Mucosa of rectum (tissue), 2 donors: ENCODE measurements around the gene ZRANB2.

ENCODE experiments used
- H3K27ac ChIP-seq, 2 donors: one replicate each; pipeline ENCODE4 v1.7.0; 2013; ENCODE audit warnings: inconsistent platforms in 2 of 2, low read depth in 2 of 2, low read length in 2 of 2
- H3K27me3 ChIP-seq, 2 donors: one replicate each; pipeline ENCODE4 v1.7.0; 2013; ENCODE audit warnings: low read length in 2 of 2; ENCODE audit not compliant: control insufficient read depth in 2 of 2, insufficient read depth in 2 of 2
- H3K36me3 ChIP-seq, 2 donors: one replicate each; pipeline ENCODE4 v1.7.0; 2013; ENCODE audit warnings: low read length in 2 of 2; ENCODE audit not compliant: control insufficient read depth in 2 of 2, insufficient read depth in 2 of 2
- H3K4me1 ChIP-seq, 2 donors: one replicate each; pipeline ENCODE4 v1.7.0; 2013; ENCODE audit warnings: low read length in 2 of 2, mild to moderate bottlenecking in 1 of 2; ENCODE audit not compliant: control insufficient read depth in 2 of 2, insufficient read depth in 2 of 2
- H3K4me3 ChIP-seq, 2 donors: one replicate each; pipeline ENCODE4 v1.7.0; 2013; ENCODE audit warnings: low read length in 2 of 2
- H3K9ac ChIP-seq, 2 donors: one replicate each; pipeline ENCODE4 v1.7.0; 2013; ENCODE audit warnings: low read length in 2 of 2, low read depth in 1 of 2, mild to moderate bottlenecking in 1 of 2
- H3K9me3 ChIP-seq, 2 donors: one replicate each; pipeline ENCODE4 v1.7.0; 2013; ENCODE audit warnings: low read length in 2 of 2; ENCODE audit not compliant: control insufficient read depth in 2 of 2
- donor health status: healthy.
- donor health status: Normal muscosa, but diverticular disease.

The ZRANB2 gene, protein sequence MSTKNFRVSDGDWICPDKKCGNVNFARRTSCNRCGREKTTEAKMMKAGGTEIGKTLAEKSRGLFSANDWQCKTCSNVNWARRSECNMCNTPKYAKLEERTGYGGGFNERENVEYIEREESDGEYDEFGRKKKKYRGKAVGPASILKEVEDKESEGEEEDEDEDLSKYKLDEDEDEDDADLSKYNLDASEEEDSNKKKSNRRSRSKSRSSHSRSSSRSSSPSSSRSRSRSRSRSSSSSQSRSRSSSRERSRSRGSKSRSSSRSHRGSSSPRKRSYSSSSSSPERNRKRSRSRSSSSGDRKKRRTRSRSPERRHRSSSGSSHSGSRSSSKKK

DNA sequence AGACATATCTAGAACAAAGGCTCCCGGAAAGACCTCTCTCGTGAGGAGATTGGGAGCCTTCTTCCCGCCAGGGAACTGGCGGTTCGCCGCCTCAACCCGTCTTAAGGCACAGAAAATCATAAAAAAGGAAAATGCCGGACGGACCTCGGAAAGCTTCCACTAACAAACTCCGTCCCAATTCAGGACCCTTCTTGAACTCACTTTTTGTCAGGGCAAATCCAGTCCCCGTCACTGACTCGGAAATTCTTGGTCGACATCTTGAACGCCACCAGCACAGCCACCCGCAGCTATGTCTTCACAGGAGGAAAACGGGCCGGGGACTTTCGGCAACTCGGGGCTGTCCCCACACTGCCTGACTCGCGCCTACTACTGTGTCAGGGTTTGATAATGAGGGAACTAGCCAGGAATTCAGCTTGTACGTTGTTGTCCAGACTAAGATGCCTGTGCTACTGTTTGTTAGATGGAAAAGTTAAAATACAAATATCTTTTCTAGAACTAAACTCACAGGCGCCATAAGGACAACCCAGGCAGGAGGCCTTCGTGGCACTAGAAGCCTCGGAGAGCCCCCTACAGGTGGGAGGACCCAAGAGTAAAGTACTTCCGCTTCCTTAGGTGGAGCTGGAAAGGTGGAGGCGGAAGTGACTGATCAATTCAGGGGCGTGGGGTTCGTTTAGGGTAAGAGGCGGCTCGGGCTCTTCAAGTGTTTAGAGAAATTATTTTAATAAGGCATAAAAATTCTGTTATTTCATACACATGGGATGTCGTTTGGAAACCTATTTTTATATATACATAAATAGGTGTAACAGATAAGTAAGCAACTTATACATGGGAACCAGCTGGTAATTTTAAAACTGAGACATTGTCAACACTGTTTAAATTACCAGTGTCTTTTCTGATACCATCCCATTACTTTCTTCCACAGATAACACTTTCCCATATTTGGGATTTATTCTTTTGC lies at the start of gene ZRANB2:
Gene ZRANB2, minus strand, starts transcription at position 297 of the 958 bp plus-strand sequence. Its CDS starts 40 bp downstream, at position 257.
- H3K27me3 ChIP-seq = no peaks in the 10 kb centered on the region
- no peaks in the 10 kb centered on the region for H3K9me3 ChIP-seq
- peak within 1 kb of the TSS; percentile 91 to 97 for H3K9ac ChIP-seq
- H3K27ac ChIP-seq = peak within 1 kb of the TSS; percentile 90 to 93
- H3K4me1 ChIP-seq = peaks cover 8% of the 10 kb centered on the region in 2 donors
- H3K4me3 ChIP-seq = peak within 1 kb of the TSS; percentile 92 to 100
- peaks cover 14% of the 10 kb centered on the region in 2 donors for H3K36me3 ChIP-seq

DNA sequence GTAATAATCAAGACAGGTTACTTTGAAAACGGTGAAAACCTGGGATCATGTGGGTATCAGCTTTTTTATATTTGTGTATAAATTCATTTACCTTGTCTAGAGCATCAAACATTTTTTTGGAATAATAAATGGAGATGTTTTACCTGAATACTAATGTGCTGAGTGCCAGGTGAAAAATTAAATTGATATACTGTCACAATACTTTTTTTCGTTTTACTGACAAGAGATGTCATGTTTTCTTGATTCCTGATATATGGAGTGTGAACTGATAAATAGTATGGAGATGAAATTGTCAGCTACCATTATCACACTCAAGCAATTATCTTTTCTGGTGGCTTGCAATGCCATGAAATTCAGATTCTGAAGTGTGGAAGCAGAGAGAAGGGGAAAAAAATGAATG lies 47.2 kb upstream of the ZRANB2 start:
- Histone ChIP-seq H3K4me3 (no peak overlapping the region), H3K9ac (no peak overlapping the region), H3K4me1 (no peaks in the 10 kb centered on the region), H3K27ac (no peak overlapping the region), H3K27me3 (no peaks in the 10 kb centered on the region), H3K9me3 (peaks cover 2 to 11% of the 10 kb centered on the region in 2 donors), H3K36me3 (no peaks in the 10 kb centered on the region)

DNA sequence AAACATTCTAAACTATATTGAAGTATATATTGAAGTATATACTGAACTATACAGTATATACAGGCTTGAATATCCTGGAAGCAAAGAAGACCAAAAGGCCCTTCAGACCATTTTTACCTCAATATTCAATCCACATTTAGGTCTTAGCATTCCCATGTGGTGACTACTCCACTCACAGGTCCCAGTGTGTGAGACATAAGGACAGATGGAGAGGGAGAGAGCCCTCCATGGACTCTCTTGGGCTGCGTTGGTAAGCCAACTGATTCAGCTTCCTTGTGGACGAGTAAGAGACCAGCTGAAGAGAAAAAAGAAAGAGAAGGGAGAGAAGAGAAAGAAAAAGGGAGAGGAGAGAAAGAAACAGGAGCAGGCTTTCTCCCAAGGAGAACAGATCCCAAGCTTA lies 37.3 kb upstream of the ZRANB2 start:
- Histone ChIP-seq H3K4me3 (no peak overlapping the region), H3K36me3 (no peaks in the 10 kb centered on the region)

DNA sequence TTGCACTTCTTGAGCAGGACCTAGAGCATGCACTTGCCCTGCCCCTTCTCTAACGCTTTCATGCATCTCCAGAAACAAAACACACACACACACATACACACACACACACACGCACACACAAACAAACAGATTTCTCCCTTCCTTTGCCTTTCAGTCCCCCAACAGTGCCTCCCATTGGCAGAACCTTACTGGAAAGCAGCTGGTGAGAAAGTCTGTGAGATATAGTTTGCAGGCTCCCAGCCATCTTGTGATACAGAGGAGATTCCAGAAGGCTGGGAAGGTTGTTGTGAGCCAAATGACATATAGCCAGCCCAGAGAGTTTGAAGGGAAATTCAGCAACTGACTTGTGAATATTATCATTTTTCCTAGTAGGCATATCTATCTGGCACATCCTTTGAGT lies 35.9 kb upstream of the ZRANB2 start:
- Histone ChIP-seq H3K27ac (no peak overlapping the region), H3K4me3 (no peak overlapping the region), H3K36me3 (no peaks in the 10 kb centered on the region), H3K4me1 (no peaks in the 10 kb centered on the region), H3K9ac (no peak overlapping the region), H3K27me3 (no peaks in the 10 kb centered on the region), H3K9me3 (no peaks in the 10 kb centered on the region)

More for the DNA sequence above, 37.3 kb upstream of the ZRANB2 start:
- Histone ChIP-seq H3K9me3 (no peaks in the 10 kb centered on the region), H3K27ac (no peak overlapping the region), H3K4me1 (no peaks in the 10 kb centered on the region), H3K27me3 (no peaks in the 10 kb centered on the region), H3K9ac (no peak overlapping the region)

DNA sequence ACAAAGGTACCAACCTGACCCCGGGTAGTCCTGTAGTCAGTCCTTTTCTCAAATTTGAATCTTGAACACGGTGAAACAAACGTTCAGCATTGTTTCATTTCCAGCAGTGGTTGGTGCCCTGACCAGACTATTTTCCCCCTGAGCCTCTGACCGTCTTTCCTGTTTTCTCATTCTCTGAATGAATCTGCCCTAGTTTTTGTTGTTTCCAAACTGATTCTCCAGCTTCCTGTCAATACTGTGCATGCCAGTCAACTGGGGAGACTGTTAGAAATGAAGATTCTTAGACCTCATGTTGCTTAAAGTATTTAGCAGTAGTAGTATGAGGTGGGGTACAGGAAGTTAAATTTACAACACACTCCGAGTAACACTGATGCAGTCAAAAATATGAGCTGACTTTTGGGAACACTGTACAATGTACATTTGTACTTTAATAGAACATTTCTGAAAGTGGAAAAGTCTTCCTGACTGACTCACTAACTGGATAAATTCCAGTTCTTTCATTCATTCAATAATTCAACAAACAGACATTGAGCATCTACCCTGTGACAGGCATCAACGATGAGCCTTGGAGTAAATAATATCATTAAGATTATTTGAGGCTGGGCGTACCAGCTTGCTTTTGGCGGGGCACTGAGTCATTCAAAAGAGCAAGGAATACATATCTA lies 26.0 kb upstream of the ZRANB2 start:
- H3K9ac ChIP-seq = no peak overlapping the region
- no peak overlapping the region for H3K27ac ChIP-seq
- H3K4me3 ChIP-seq = no peak overlapping the region
- no peaks in the 10 kb centered on the region for H3K27me3 ChIP-seq
- no peaks in the 10 kb centered on the region for H3K4me1 ChIP-seq
- no peaks in the 10 kb centered on the region for H3K9me3 ChIP-seq
- H3K36me3 ChIP-seq = no peaks in the 10 kb centered on the region

DNA sequence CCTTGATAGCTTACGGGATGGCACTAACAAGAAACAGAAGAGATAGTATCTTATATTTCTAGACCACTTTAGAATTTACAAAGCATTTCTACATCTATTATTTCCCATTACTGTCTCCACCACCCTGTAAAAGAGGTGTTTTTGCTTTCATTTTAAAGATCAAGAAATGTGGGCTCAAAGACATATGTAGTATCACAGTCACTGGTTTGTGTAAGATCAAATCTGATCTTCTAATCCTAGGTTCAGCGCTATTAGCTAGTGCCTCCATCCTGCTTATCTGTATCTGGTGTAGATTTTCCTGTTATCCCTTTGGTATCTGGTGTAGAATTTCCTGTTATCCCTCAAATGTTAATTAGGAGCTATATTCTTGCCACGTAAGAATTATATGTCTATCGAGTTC lies 23.6 kb upstream of the ZRANB2 start:
- H3K4me3 ChIP-seq = no peak overlapping the region
- H3K27me3 ChIP-seq = no peaks in the 10 kb centered on the region
- H3K9me3 ChIP-seq = no peaks in the 10 kb centered on the region
- no peaks in the 10 kb centered on the region for H3K4me1 ChIP-seq
- H3K9ac ChIP-seq = no peak overlapping the region
- H3K36me3 ChIP-seq = no peaks in the 10 kb centered on the region
- H3K27ac ChIP-seq = no peak overlapping the region

DNA sequence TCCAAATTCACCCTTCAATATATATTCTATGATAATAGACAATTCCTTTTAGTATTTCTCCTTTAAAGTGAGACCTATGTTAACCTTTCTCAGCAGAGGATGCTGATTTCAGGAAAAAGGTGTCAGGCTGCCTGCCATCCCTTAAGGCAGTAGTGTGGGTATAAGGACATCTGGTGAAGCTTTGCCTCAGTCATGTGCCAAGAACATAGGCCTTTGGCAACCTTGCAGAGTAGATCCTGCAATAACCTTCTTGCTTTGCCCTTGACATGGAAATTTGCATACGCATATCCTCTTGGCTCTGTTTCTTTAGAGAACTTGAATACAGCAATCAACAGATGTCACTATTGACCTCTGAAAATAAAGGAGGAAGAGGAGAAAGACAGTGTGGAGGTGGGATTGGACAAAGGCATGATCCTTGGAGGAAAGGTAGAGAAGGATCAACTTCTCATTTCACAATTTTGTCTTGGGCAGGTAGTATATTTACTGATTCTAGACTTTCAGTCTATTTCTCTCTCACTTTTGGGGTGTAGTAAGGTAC lies 21.1 kb upstream of the ZRANB2 start:
- Histone ChIP-seq H3K9ac (no peak overlapping the region), H3K4me3 (no peak overlapping the region), H3K27me3 (no peaks in the 10 kb centered on the region), H3K4me1 (peaks cover 0 to 4% of the 10 kb centered on the region in 2 donors), H3K36me3 (no peaks in the 10 kb centered on the region), H3K9me3 (no peaks in the 10 kb centered on the region), H3K27ac (no peak overlapping the region)

DNA sequence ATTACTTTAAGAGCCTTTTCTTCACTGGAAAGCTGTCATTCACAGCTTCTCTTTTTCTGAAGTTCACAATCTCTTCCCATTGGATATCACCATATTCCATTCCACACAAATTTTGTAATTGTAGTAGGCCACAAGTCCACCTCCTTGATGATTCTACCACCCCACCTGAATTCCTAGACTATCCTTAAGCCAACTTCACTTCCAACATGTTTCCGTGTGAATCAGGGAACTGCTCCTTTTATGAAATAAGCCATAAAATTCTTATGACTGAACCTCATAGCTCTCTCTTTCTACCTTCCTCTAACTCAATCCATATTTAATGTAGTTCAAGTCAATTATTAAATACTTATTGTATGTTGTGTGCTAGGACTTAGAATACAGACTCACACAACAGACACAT lies 16.6 kb upstream of the ZRANB2 start:
- H3K27me3 ChIP-seq = no peaks in the 10 kb centered on the region
- H3K9me3 ChIP-seq = no peaks in the 10 kb centered on the region
- H3K27ac ChIP-seq = no peak overlapping the region

DNA sequence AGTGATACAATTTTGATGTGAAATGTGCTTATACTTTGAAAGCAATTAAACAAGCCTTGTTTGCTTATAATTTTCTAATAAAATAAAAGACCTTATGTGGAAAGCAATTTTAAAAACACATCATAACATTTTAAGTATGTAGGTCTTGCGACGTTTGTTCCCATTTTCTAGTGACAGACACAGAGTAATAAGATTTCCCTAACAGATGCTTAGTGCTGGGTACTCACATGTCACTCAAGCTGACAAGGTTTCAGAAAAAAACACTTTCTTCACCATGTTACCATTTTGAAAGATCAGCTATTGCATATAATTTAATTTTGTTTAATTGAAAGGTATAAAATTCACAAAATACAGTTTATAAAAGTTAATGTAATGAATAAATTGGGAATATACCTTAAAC lies 14.1 kb upstream of the ZRANB2 start:
- H3K4me3 ChIP-seq = no peak overlapping the region
- H3K9ac ChIP-seq = no peak overlapping the region

More for the DNA sequence above, 16.6 kb upstream of the ZRANB2 start:
- no peaks in the 10 kb centered on the region for H3K36me3 ChIP-seq
- H3K9ac ChIP-seq = no peak overlapping the region
- H3K4me3 ChIP-seq = no peak overlapping the region
- peaks cover 0 to 4% of the 10 kb centered on the region in 2 donors for H3K4me1 ChIP-seq

More for the DNA sequence above, 14.1 kb upstream of the ZRANB2 start:
- no peaks in the 10 kb centered on the region for H3K9me3 ChIP-seq
- no peaks in the 10 kb centered on the region for H3K27me3 ChIP-seq
- no peak overlapping the region for H3K27ac ChIP-seq
- peaks cover 4% of the 10 kb centered on the region in 2 donors for H3K4me1 ChIP-seq
- H3K36me3 ChIP-seq = no peaks in the 10 kb centered on the region
